GM23248 (cell line): ENCODE results near the gene RAB3GAP1. TPM values are rescaled to one million over a fixed set of nuclear protein-coding genes. Genes with fewer than 3 reads are reported as not detected.

Source experiments
- DNase-seq: peaks from one replicate; pipeline ENCODE4 v3.0.0-alpha.2; 2015
- H2AFZ ChIP-seq: fragments of 200-600 bp; sonication (generic); 2 replicates; pipeline ENCODE4 v1.6.1; 2016; ENCODE audit warnings: antibody characterized with exemption
- H3F3A ChIP-seq: fragments of 200-600 bp; sonication (generic); 2 replicates; pipeline ENCODE4 v1.6.1; 2016; ENCODE audit warnings: mild to moderate bottlenecking, antibody characterized with exemption, mixed run types; ENCODE audit not compliant: insufficient read depth
- H3K27ac ChIP-seq: fragments of 200-600 bp; sonication (generic); 2 replicates; pipeline ENCODE4 v1.5.1; 2016; ENCODE audit warnings: mild to moderate bottlenecking
- H3K27me3 ChIP-seq: fragments of 200-600 bp; sonication (generic); replicated peaks from 2 replicates; pipeline ENCODE4 v1.6.1; 2016; ENCODE audit warnings: mild to moderate bottlenecking; ENCODE audit not compliant: insufficient read depth
- H3K36me3 ChIP-seq: fragments of 200-600 bp; sonication (generic); 2 replicates; pipeline ENCODE4 v1.6.1; 2016; ENCODE audit warnings: low read depth, mild to moderate bottlenecking
- H3K4me1 ChIP-seq: fragments of 200-600 bp; sonication (generic); 2 replicates; pipeline ENCODE4 v1.6.1; 2016; ENCODE audit warnings: mild to moderate bottlenecking; ENCODE audit not compliant: insufficient read depth
- H3K4me2 ChIP-seq: fragments of 200-600 bp; sonication (generic); one replicate; pipeline ENCODE4 v1.6.1; 2016; ENCODE audit warnings: mild to moderate bottlenecking; ENCODE audit not compliant: unreplicated experiment
- H3K4me3 ChIP-seq: fragments of 200-600 bp; sonication (generic); 2 replicates; pipeline ENCODE4 v1.5.1; 2016; ENCODE audit warnings: mild to moderate bottlenecking
- H3K79me2 ChIP-seq: fragments of 200-600 bp; sonication (generic); 2 replicates; pipeline ENCODE4 v1.6.1; 2016; ENCODE audit warnings: mild to moderate bottlenecking; ENCODE audit not compliant: insufficient read depth
- H3K9ac ChIP-seq: fragments of 200-600 bp; sonication (generic); 2 replicates; pipeline ENCODE4 v1.6.1; 2016; ENCODE audit warnings: mild to moderate bottlenecking
- H3K9me2 ChIP-seq: fragments of 200-600 bp; sonication (generic); 2 replicates; pipeline ENCODE4 v1.6.1; 2016; ENCODE audit warnings: mixed run types, mild to moderate bottlenecking, moderate library complexity; ENCODE audit not compliant: insufficient read depth
- H3K9me3 ChIP-seq: fragments of 200-600 bp; sonication (generic); one replicate; pipeline ENCODE4 v1.6.1; 2017; ENCODE audit warnings: low read depth
- H4K20me1 ChIP-seq: fragments of 200-600 bp; sonication (generic); 2 replicates; pipeline ENCODE4 v1.6.0; 2016; ENCODE audit not compliant: insufficient read depth
- EZH2 ChIP-seq: fragments of 200-600 bp; sonication (generic); IDR thresholded peaks from 2 replicates; pipeline ENCODE4 v1.6.1; 2018; ENCODE audit warnings: antibody characterized with exemption, mild to moderate bottlenecking; ENCODE audit not compliant: insufficient read depth, poor library complexity, severe bottlenecking
- EZH2phosphoT487 ChIP-seq: fragments of 200-600 bp; sonication (generic); IDR thresholded peaks from 2 replicates; pipeline ENCODE4 v1.6.1; 2018; ENCODE audit warnings: antibody characterized with exemption, moderate library complexity, mild to moderate bottlenecking, low read depth; ENCODE audit not compliant: insufficient read depth
- WGBS, 2 experiments: methylation state at CpG; one replicate each; pipeline ENCODE4 v1.1.6; 2015 to 2017; ENCODE audit warnings: low lambda C conversion rate in 2 of 2, low coverage in 1 of 2; ENCODE audit errors: missing lambda C conversion rate in 2 of 2; 5-methylcytosine and 5-hydroxymethylcytosine counted together
- in situ Hi-C: fragments of 300-500 bp; cut with MboI; formaldehyde crosslinking; loops from 2 replicates; pipeline ENCODE4 v1.15.0; 2020
- polyA plus RNA-seq: library from polyadenylated mRNA; unstranded; fragments of >200 nt; fragmentation: Nextera tagmentation; extraction: Ambion mirVana; gene quantifications from 2 replicates; pipeline ENCODE4 v1.2.1, GENCODE V29; 2016
- total RNA-seq: library from RNA; depleted of rRNA; stranded (reverse); fragments of >200 nt; shearing (Covaris generic); gene quantifications from 2 replicates; pipeline ENCODE4 v1.2.3, GENCODE V29; 2014; rRNA removed

Gene RAB3GAP1
- total RNA-seq (72.1 and 77.8 TPM in 2 replicates), polyA plus RNA-seq (33.6 and 35.5 TPM in 2 replicates)

GRCh38 chr2:135052042-135052876 lies at the start of gene RAB3GAP1:
TSS of gene RAB3GAP1 (plus strand) at chr2:135052292. CDS start at chr2:135052308, 16 bp downstream.
- peak within 1 kb of the TSS; percentile 82 for H3K4me2 ChIP-seq
- peaks cover 23% of the 10 kb centered on the region for H3K4me1 ChIP-seq
- H3K27me3 ChIP-seq: 0 out of 2 replicates have a peak, but pooled peaks cover under 1% of the 10 kb centered on the region
- in situ Hi-C loops: no loop called here
- H3K9me3 ChIP-seq: no peaks in the 10 kb centered on the region
- 0 to 1% methylated on average over 45 of the region's 45 CpGs for WGBS, 2 experiments
- H3K79me2 ChIP-seq: peaks cover 44% of the 10 kb centered on the region
- DNase-seq: peak; percentile 95
- peak within 1 kb of the TSS; percentile 98 for H3K9ac ChIP-seq
- peaks cover 34% of the 10 kb centered on the region for H3F3A ChIP-seq
- H3K27ac ChIP-seq: peak within 1 kb of the TSS; percentile 98
- peak within 1 kb of the TSS; percentile 93 for H2AFZ ChIP-seq
- H3K36me3 ChIP-seq: 0 out of 2 replicates have a peak, but pooled peaks cover 9% of the 10 kb centered on the region
- H4K20me1 ChIP-seq: no peaks in the 10 kb centered on the region
- H3K4me3 ChIP-seq: peak within 1 kb of the TSS; percentile 96
- no peaks in the 10 kb centered on the region for H3K9me2 ChIP-seq
- TF ChIP-seq EZH2 (no peak), EZH2phosphoT487 (no peak)

- WGBS, 2 experiments: 60 to 65% methylated on average over 4 of the region's 4 CpGs
- H3K36me3 ChIP-seq: no peaks in the 10 kb centered on the region
- no peak overlapping the region for H3K4me3 ChIP-seq
- no peaks in the 10 kb centered on the region for H4K20me1 ChIP-seq
- H3F3A ChIP-seq: no peaks in the 10 kb centered on the region
- no peaks in the 10 kb centered on the region for H3K4me1 ChIP-seq
- H3K4me2 ChIP-seq: no peak overlapping the region
- H3K9ac ChIP-seq: no peak overlapping the region
- H3K27me3 ChIP-seq: peaks cover 27% of the 10 kb centered on the region
- no peaks in the 10 kb centered on the region for H3K9me2 ChIP-seq
- TF ChIP-seq EZH2: no peak
- TF ChIP-seq EZH2phosphoT487: no peak
- no peak overlapping the region for H3K27ac ChIP-seq
- in situ Hi-C loops: no loop called here
- DNase-seq: no peak
- H2AFZ ChIP-seq: no peak overlapping the region
- H3K79me2 ChIP-seq: no peaks in the 10 kb centered on the region
- no peaks in the 10 kb centered on the region for H3K9me3 ChIP-seq
These were observed 49.3 kb upstream of the RAB3GAP1 start for GRCh38 chr2:135002836-135003235.

- H3K4me3 ChIP-seq: no peak overlapping the region
- H3K27ac ChIP-seq: no peak overlapping the region
- peak overlapping the region; percentile 13 for H3K4me2 ChIP-seq
- H3K9me2 ChIP-seq: no peaks in the 10 kb centered on the region
- TF ChIP-seq EZH2phosphoT487: no peak
- TF ChIP-seq EZH2: no peak
- H3K9ac ChIP-seq: no peak overlapping the region
- H3K36me3 ChIP-seq: no peaks in the 10 kb centered on the region
- H3K9me3 ChIP-seq: no peaks in the 10 kb centered on the region
- DNase-seq: peak; percentile 88
- no peaks in the 10 kb centered on the region for H3K4me1 ChIP-seq
- no peaks in the 10 kb centered on the region for H4K20me1 ChIP-seq
- peaks cover 27% of the 10 kb centered on the region for H3K27me3 ChIP-seq
- no peaks in the 10 kb centered on the region for H3K79me2 ChIP-seq
- H2AFZ ChIP-seq: peak overlapping the region; percentile 43; the same call in 1 of the 2 replicates
- no peaks in the 10 kb centered on the region for H3F3A ChIP-seq
- in situ Hi-C loops: no loop called here
- WGBS, 2 experiments: 3 to 4% methylated on average over 17 of the region's 17 CpGs
These were observed 47.9 kb upstream of the RAB3GAP1 start for GRCh38 chr2:135004005-135004746.

GRCh38 chr2:135005753-135006152 lies 46.3 kb upstream of the RAB3GAP1 start:
- Histone ChIP-seq H3K36me3 (no peaks in the 10 kb centered on the region), H3K9me3 (no peaks in the 10 kb centered on the region), H4K20me1 (no peaks in the 10 kb centered on the region), H3K27me3 (peaks cover 23% of the 10 kb centered on the region), H3K4me1 (no peaks in the 10 kb centered on the region), H2AFZ (no peak overlapping the region), H3K4me2 (no peak overlapping the region), H3K79me2 (no peaks in the 10 kb centered on the region), H3K9ac (no peak overlapping the region), H3K4me3 (no peak overlapping the region), H3K27ac (no peak overlapping the region), H3K9me2 (no peaks in the 10 kb centered on the region), H3F3A (no peaks in the 10 kb centered on the region)
- DNase-seq: peak; percentile 3
- in situ Hi-C loops: no loop called here
- WGBS, 2 experiments: 44 to 53% methylated on average over 3 of the region's 3 CpGs
- TF ChIP-seq EZH2phosphoT487: no peak
- no peak for TF ChIP-seq EZH2
